Neural progenitor cell (in vitro differentiated cells): Measurements from ENCODE around the gene TNRC6C. TPM values are rescaled to one million over a fixed set of nuclear protein-coding genes. Genes with fewer than 3 reads are reported as not detected.

Source experiments
- DNase-seq: peaks from one replicate; pipeline ENCODE4 v3.0.0-alpha.2; 2016; ENCODE audit warnings: low spot score
- H2AFZ ChIP-seq: fragments of 200-600 bp; sonication (generic); replicated peaks from 2 replicates; pipeline ENCODE4 v1.6.1; 2016; ENCODE audit warnings: antibody characterized with exemption
- H3F3A ChIP-seq: fragments of 200-600 bp; sonication (generic); 2 replicates; pipeline ENCODE4 v1.6.1; 2016; ENCODE audit warnings: antibody characterized with exemption, low read depth
- H3K27ac ChIP-seq: fragments of 200-600 bp; sonication (generic); 2 replicates; pipeline ENCODE4 v1.5.1; 2016; ENCODE audit warnings: mild to moderate bottlenecking
- H3K27me3 ChIP-seq: fragments of 200-600 bp; sonication (generic); 2 replicates; pipeline ENCODE4 v1.6.1; 2016; ENCODE audit warnings: mild to moderate bottlenecking, moderate library complexity
- H3K36me3 ChIP-seq: fragments of 200-600 bp; sonication (generic); 2 replicates; pipeline ENCODE4 v1.5.1; 2016
- H3K4me1 ChIP-seq: fragments of 200-600 bp; sonication (generic); 2 replicates; pipeline ENCODE4 v1.6.1; 2016; ENCODE audit warnings: mixed run types
- H3K4me2 ChIP-seq: fragments of 200-600 bp; sonication (generic); 2 replicates; pipeline ENCODE4 v1.6.1; 2016
- H3K4me3 ChIP-seq: fragments of 200-600 bp; sonication (generic); 2 replicates; pipeline ENCODE4 v1.5.1; 2016
- H3K79me2 ChIP-seq: fragments of 200-600 bp; sonication (generic); 2 replicates; pipeline ENCODE4 v1.6.1; 2016; ENCODE audit warnings: low read depth
- H3K9ac ChIP-seq: fragments of 200-600 bp; sonication (generic); 2 replicates; pipeline ENCODE4 v1.6.1; 2016
- H3K9me3 ChIP-seq: fragments of 200-600 bp; sonication (generic); 2 replicates; pipeline ENCODE4 v1.5.1; 2016; ENCODE audit warnings: low read depth
- H4K20me1 ChIP-seq: fragments of 200-600 bp; sonication (generic); 2 replicates; pipeline ENCODE4 v1.6.1; 2016; ENCODE audit warnings: low read depth
- H3K27ac Mint-ChIP-seq: 3 replicates; pipeline ENCODE4 v1.8.0; 2021; ENCODE audit warnings: mixed read lengths
- H3K27me3 Mint-ChIP-seq: 2 replicates; pipeline ENCODE4 v1.8.0; 2022; ENCODE audit warnings: low read depth, mild to moderate bottlenecking, inconsistent platforms, moderate library complexity, mixed read lengths; ENCODE audit not compliant: insufficient read depth
- H3K36me3 Mint-ChIP-seq: 3 replicates; pipeline ENCODE4 v1.8.0; 2021; ENCODE audit warnings: mixed read lengths
- H3K4me1 Mint-ChIP-seq: 3 replicates; pipeline ENCODE4 v1.8.0; 2021; ENCODE audit warnings: mixed read lengths
- H3K4me3 Mint-ChIP-seq: 3 replicates; pipeline ENCODE4 v1.8.0; 2021; ENCODE audit warnings: mild to moderate bottlenecking, moderate library complexity, mixed read lengths
- H3K9me3 Mint-ChIP-seq: 3 replicates; pipeline ENCODE4 v1.8.0; 2020; ENCODE audit warnings: mixed read lengths
- EZH2 ChIP-seq: fragments of 200-600 bp; sonication (generic); IDR thresholded peaks from 2 replicates; pipeline ENCODE4 v1.6.1; 2017; ENCODE audit warnings: antibody characterized with exemption, mild to moderate bottlenecking, moderate library complexity
- EZH2phosphoT487 ChIP-seq: fragments of 200-600 bp; sonication (generic); IDR thresholded peaks from 2 replicates; pipeline ENCODE4 v1.6.1; 2017; ENCODE audit warnings: antibody characterized with exemption
- total RNA-seq: library from RNA; depleted of rRNA; stranded (reverse); fragments of >200 nt; gene quantifications from 2 replicates; pipeline ENCODE4 v1.2.3, GENCODE V29; 2015; ENCODE audit warnings: low replicate concordance
- TF ChIP-seq, protein P1 (sequence below): fragments of 200-600 bp; sonication (generic); IDR thresholded peaks from 2 replicates; pipeline ENCODE4 v1.5.1; 2017; ENCODE audit warnings: antibody characterized with exemption, mild to moderate bottlenecking

Gene TNRC6C
- total RNA-seq, 1 donor from 2014 or later, result 14.9 TPM

DNA sequence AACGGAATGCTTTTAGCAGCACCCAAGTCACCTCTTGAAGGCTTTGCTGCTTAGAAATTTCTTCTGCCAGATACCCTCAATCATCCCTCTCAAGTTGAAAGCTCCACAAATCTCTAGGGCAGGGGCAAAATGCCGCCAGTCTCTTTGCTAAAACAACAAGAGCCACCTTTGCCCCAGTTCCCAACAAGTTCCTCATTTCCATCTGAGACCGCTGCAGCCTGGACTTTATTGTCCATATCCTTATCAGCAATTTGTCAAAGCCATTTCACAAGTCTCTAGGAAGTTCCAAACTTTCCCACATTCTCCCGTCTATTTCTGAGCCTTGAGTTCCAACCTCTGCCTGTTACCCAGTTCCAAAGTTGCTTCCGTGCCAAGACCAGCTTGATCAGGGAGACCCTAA, 142.6 kb downstream of the TNRC6C start:
- Histone ChIP-seq H3K27ac (no peak overlapping the region), H3K9ac (no peak overlapping the region), H3K4me3 (no peak overlapping the region), H3K79me2 (no peaks in the 10 kb centered on the region), H3K4me1 (no peaks in the 10 kb centered on the region), H2AFZ (no peak overlapping the region), H3K9me3 (no peaks in the 10 kb centered on the region), H3K27me3 (no peaks in the 10 kb centered on the region), H3K36me3 (peaks cover 9% of the 10 kb centered on the region), H3F3A (no peaks in the 10 kb centered on the region), H3K4me2 (no peak overlapping the region), H4K20me1 (no peaks in the 10 kb centered on the region)
- TF ChIP-seq EZH2, result no peak
- TF ChIP-seq, protein P1, sequence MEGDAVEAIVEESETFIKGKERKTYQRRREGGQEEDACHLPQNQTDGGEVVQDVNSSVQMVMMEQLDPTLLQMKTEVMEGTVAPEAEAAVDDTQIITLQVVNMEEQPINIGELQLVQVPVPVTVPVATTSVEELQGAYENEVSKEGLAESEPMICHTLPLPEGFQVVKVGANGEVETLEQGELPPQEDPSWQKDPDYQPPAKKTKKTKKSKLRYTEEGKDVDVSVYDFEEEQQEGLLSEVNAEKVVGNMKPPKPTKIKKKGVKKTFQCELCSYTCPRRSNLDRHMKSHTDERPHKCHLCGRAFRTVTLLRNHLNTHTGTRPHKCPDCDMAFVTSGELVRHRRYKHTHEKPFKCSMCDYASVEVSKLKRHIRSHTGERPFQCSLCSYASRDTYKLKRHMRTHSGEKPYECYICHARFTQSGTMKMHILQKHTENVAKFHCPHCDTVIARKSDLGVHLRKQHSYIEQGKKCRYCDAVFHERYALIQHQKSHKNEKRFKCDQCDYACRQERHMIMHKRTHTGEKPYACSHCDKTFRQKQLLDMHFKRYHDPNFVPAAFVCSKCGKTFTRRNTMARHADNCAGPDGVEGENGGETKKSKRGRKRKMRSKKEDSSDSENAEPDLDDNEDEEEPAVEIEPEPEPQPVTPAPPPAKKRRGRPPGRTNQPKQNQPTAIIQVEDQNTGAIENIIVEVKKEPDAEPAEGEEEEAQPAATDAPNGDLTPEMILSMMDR, result no peak
- no peak for TF ChIP-seq EZH2phosphoT487
- no peak for DNase-seq
- peaks cover 3% of the 10 kb centered on the region for H3K4me1 Mint-ChIP-seq
- H3K9me3 Mint-ChIP-seq, result peaks cover 7% of the 10 kb centered on the region
- peaks cover 6% of the 10 kb centered on the region for H3K27me3 Mint-ChIP-seq
- H3K4me3 Mint-ChIP-seq, result no peak overlapping the region
- H3K36me3 Mint-ChIP-seq, result peaks cover 60% of the 10 kb centered on the region
- peak overlapping the region; percentile 54 for H3K27ac Mint-ChIP-seq

DNA sequence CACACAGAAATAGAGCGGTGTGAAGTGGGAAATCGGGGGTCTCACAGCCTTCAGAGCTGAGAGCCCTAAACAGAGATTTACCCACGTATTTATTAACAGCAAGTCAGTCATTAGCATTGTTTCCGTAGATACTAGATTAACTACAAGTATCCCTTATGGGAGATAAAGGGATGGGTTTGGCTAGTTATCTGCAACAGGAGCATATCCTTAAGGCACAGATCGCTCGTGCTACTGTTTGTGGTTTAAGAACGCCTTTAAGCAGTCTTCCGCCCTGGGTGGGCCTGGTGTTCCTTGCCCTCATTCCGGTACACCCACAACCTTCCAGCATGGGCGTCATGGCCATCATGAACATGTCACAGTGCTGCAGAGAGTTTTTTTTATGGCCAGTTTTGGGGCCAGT, 143.0 kb downstream of the TNRC6C start:
- TF ChIP-seq, protein P1, result no peak
- TF ChIP-seq EZH2phosphoT487, result no peak
- no peak for TF ChIP-seq EZH2
- Histone ChIP-seq H3K27ac (no peak overlapping the region), H3K9ac (no peak overlapping the region), H2AFZ (no peak overlapping the region), H3K4me1 (no peaks in the 10 kb centered on the region), H4K20me1 (no peaks in the 10 kb centered on the region), H3K4me3 (no peak overlapping the region), H3F3A (no peaks in the 10 kb centered on the region), H3K36me3 (peaks cover 9% of the 10 kb centered on the region), H3K27me3 (no peaks in the 10 kb centered on the region), H3K79me2 (no peaks in the 10 kb centered on the region), H3K4me2 (no peak overlapping the region), H3K9me3 (no peaks in the 10 kb centered on the region)
- Mint-ChIP-seq H3K4me1 (peaks cover 3% of the 10 kb centered on the region), H3K36me3 (peaks cover 56% of the 10 kb centered on the region), H3K27me3 (peaks cover 6% of the 10 kb centered on the region), H3K27ac (peak overlapping the region; percentile 54), H3K9me3 (peaks cover 7% of the 10 kb centered on the region), H3K4me3 (no peak overlapping the region)
- no peak for DNase-seq

DNA sequence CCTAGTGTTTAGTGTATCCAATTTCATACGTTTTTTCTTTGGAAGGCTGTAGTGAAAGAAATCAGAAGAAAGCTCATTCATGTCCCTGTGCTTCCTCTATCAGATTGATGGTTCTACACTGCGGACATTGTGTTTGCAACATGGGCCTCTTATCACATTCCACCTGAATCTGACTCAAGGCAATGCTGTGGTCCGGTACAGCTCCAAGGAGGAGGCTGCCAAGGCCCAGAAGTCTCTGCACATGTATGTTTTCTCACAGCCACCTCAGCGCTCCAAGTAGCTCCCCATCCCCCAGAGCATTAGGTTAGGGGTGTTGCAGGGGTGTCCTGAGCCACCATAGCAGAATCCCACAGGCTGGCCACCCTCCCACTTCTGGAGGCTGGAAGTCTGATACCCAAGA, 144.8 kb downstream of the TNRC6C start:
- no peaks in the 10 kb centered on the region for H3K9me3 ChIP-seq

More for the DNA sequence above, 144.8 kb downstream of the TNRC6C start:
- no peaks in the 10 kb centered on the region for H3K27me3 ChIP-seq
- H3K9ac ChIP-seq, result no peak overlapping the region
- no peak for DNase-seq
- H3K36me3 ChIP-seq, result peaks cover 9% of the 10 kb centered on the region
- no peak for TF ChIP-seq EZH2
- no peak for TF ChIP-seq EZH2phosphoT487
- TF ChIP-seq, protein P1, result no peak
- no peaks in the 10 kb centered on the region for H3K4me1 ChIP-seq
- Mint-ChIP-seq H3K4me1 (peaks cover 9% of the 10 kb centered on the region), H3K27ac (no peak overlapping the region), H3K9me3 (peaks cover 7% of the 10 kb centered on the region), H3K4me3 (no peak overlapping the region), H3K36me3 (peaks cover 45% of the 10 kb centered on the region), H3K27me3 (peaks cover 6% of the 10 kb centered on the region)
- no peak overlapping the region for H3K4me3 ChIP-seq
- H3F3A ChIP-seq, result no peaks in the 10 kb centered on the region
- H4K20me1 ChIP-seq, result no peaks in the 10 kb centered on the region
- no peaks in the 10 kb centered on the region for H3K79me2 ChIP-seq
- no peak overlapping the region for H3K27ac ChIP-seq
- no peak overlapping the region for H3K4me2 ChIP-seq
- H2AFZ ChIP-seq, result no peak overlapping the region
